Measurements from ENCODE around the gene GNAT3.

The GNAT3 gene

GRCh38 chr7:80482950-80483349, 28.9 kb downstream of the GNAT3 start:
- in situ Hi-C loops (cut with HindIII; ENCODE audit: low sequenced_read_pairs), result no loop called here
- no peak for TF ChIP-seq CTCF (IDR thresholded peaks at IDR 0.05; ENCODE audit: low read depth, low read length, missing control alignments)
- no peak overlapping the region for H3K4me3 ChIP-seq (ENCODE audit: low read depth, low read length)
- DNase-seq (ENCODE audit: low read depth), result no peak

DNA sequence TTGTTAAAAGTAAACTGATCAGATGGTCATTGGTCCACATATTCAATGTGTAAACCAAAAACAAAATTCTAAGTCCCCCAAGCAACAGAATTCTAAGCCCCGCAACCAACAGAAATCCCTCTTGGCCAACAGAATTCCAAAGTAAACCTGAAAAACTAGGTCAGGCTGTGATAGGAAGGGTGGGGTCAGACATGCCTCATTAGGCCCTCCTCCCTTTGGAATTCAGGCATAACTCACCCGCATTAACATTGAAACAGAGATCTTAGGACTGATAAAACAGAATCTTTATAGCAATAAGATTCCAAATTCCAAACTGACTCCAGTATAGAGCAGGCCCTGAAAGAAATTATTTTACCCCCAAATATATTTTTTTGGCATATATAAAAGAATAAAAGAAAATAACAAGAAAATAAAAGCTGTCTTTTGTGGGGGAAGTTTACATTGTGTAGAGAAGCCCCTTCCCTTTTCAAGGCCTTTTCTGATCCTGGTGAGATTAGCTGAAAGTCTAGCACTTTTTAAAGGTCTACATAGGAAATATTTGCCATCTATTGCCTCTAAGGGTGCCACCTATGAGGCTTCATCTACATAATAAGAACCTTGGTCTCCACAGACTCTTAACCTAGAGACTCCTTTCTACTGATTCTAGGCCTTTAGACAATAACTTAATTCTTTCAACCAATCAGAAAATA, 30.5 kb downstream of the GNAT3 start:
- no peak overlapping the region for H3K4me3 ChIP-seq (ENCODE audit: low read depth, low read length)
- in situ Hi-C loops (cut with HindIII; ENCODE audit: low sequenced_read_pairs), result no loop called here
- DNase-seq (ENCODE audit: low read depth), result no peak
- no peak for TF ChIP-seq CTCF (IDR thresholded peaks at IDR 0.05; ENCODE audit: low read depth, low read length, missing control alignments)

DNA sequence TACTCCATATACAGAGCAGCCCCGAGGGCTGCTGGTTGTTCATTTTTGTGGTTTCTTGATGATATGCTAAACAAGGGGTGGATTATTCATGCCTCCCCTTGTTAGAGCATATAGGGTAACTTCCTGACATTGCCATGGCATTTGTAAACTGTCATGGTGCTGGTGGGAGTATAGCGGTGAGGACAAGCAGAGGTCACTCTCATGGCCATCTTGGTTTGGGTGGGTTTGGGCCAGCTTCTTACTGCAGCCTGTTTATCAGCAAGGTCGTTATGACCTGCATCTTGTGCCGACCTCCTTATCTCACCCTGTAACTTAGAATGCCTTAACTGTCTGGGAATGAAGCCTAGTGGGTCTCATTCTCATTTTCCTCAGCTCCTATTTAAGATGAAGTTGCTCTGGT, 31.3 kb downstream of the GNAT3 start:
- H3K4me3 ChIP-seq (ENCODE audit: low read depth, low read length), result no peak overlapping the region
- no peak for TF ChIP-seq CTCF (IDR thresholded peaks at IDR 0.05; ENCODE audit: low read depth, low read length, missing control alignments)
- no peak for DNase-seq (ENCODE audit: low read depth)
- in situ Hi-C loops (cut with HindIII; ENCODE audit: low sequenced_read_pairs), result no loop called here

- DNase-seq (ENCODE audit: low read depth), result no peak
- in situ Hi-C loops (cut with HindIII; ENCODE audit: low sequenced_read_pairs), result no loop called here
- no peak overlapping the region for H3K4me3 ChIP-seq (ENCODE audit: low read depth, low read length)
- no peak for TF ChIP-seq CTCF (IDR thresholded peaks at IDR 0.05; ENCODE audit: low read depth, low read length, missing control alignments)
Observed at GRCh38 chr7:80478683-80479082, 33.2 kb downstream of the GNAT3 start.

DNA sequence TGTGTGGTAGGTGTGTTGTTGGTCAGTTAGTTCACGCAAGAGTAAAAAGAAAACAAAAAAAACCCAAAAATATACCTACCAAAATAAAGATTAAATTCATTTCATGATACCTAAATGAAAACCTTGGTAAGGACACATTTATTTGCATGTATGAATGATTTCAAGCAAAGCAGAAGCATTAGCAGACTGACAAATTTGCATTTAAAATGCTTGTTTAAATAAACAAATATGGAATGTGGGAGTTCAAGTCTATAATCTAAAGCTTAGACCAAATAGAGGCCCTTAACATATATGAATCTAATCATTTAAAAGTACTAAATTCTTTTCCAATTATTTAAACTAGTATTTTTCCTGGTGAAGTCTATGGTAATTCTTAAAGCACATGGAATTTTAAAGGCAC, 35.8 kb downstream of the GNAT3 start:
- in situ Hi-C loops (cut with HindIII; ENCODE audit: low sequenced_read_pairs), result no loop called here
- TF ChIP-seq CTCF (IDR thresholded peaks at IDR 0.05; ENCODE audit: low read depth, low read length, missing control alignments), result no peak
- H3K4me3 ChIP-seq (ENCODE audit: low read depth, low read length), result no peak overlapping the region
- DNase-seq (ENCODE audit: low read depth), result no peak

- in situ Hi-C loops (cut with HindIII; ENCODE audit: low sequenced_read_pairs), result no loop called here
- no peak for DNase-seq (ENCODE audit: low read depth)
- no peak overlapping the region for H3K4me3 ChIP-seq (ENCODE audit: low read depth, low read length)
- TF ChIP-seq CTCF (IDR thresholded peaks at IDR 0.05; ENCODE audit: low read depth, low read length, missing control alignments), result no peak
Observed at GRCh38 chr7:80475383-80475782, 36.5 kb downstream of the GNAT3 start.
